NCI-H526 treated with DMSO at 0.1 percent for 48 hours (cell line): ENCODE data around the gene OPN4.

Source experiments
- DNase-seq: peaks from one replicate; lab custom pipeline; 2025; lab: John Stamatoyannopoulos, UW

OPN4 gene

GRCh38 chr10:86662186-86663045, 8.1 kb downstream of the OPN4 start:
- DNase-seq, result no peak

GRCh38 chr10:86663046-86663345, 8.6 kb downstream of the OPN4 start:
- no peak for DNase-seq

DNA sequence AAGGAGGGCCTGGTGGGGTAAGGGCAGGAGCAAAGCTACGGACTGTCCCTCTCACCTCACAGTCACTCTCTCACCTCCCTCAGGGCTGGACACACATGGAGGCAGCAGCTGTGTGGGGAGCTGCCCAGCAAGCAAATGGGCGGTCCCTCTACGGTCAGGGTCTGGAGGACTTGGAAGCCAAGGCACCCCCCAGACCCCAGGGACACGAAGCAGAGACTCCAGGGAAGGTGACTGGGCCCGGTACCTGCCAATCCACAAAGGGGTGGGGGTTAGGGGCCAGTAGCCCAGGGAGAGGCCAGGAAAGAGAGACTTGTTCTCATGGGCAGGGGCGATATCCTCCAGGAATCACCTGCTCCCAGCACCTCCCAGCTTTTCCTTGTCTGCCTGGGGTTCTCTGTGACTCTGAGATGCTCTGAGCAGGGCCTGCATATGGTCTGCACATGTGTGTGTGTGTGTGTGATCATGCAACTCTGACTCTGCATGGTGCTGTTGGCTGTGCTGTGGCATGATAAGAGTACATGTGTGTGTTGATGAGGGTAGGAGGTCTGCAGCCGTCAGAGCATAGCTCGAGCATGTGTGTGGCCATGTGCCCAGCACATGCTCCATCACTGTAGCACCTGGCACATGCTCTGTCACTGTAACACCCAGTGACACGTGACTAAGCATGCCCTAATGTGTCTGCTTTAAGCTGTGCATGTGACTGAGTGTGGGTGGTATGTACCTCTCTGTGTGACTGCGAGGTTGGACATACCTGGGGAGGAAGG, 9.4 kb downstream of the OPN4 start:
- no peak for DNase-seq

GRCh38 chr10:86664341-86665217, 10.2 kb downstream of the OPN4 start:
- no peak for DNase-seq

DNA sequence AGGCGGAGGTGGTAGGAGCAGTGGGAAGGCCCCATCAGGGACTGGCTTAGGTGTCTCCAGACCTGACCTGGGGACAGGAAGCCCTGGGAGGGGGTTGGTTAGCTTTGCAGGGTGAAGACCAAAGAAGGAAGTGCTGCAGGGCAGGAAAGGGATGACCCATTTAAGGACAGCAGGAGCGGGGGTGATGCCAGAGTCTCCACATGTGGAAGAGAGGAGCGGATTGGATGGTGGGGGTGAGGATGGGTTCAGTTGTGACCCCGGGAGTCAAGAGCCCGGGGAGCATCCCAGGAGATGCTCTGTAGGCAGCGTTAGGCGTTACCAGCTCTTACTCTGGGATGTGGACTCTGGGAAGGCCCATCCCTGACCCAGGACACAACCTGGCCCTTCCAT, 10.9 kb downstream of the OPN4 start:
- DNase-seq, result no peak

DNA sequence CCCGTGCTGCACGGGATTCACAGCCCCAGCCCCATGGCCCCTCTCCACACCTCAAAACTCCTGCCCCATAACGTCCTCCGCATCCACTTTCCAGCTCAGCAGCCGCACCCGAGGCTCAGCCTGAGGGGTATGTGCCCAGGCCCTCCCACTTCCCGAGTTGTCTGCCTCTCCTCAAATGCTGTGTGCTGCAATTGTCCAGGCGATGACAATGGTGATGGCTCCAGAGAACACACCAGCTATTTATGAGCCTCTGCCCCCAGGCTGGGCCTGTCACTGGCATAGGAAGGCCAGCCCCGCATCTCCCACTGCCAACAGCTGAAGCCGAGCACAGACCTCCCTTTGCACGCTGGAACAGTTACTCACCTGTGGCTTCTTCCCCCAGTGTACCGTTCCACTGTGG, 11.5 kb downstream of the OPN4 start:
- no peak for DNase-seq

GRCh38 chr10:86666538-86666937, 12.2 kb downstream of the OPN4 start:
- DNase-seq, result no peak

GRCh38 chr10:86667421-86668181, 13.3 kb downstream of the OPN4 start:
- no peak for DNase-seq

- DNase-seq, result peak; percentile 75
Observed at GRCh38 chr10:86668297-86669165, 14.2 kb downstream of the OPN4 start, which contains the start of gene LDB3. Gene LDB3 (plus strand): TSS chr10:86668511. CDS start chr10:86668692, 181 bp downstream.

DNA sequence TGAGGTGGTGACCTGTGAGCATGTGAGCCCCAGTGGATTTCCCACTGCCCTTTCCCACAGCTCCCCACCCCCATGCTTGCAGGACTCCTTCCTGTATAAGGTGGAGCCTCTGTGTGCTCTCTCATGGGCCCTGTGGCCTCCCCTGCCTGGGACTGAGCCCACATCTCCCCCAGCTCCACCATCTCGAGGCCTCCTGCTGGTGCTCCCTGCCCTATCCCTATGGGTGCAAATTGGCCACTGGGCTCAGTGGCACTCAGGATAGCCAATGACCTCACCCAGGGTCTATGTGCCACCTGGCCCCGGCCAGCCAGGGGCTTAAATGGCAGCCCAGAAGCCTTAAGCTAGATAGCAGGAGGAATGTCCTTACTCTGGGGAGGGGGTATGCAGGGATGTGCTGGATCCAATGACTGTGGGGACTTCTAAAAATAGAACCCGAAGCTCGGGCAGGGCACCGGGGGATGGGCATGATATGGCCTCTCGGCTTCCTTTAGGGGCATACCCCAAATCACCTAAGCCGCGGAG, 16.0 kb downstream of the OPN4 start:
- DNase-seq, result no peak

- DNase-seq, result no peak
Observed at GRCh38 chr10:86670876-86671275, 16.5 kb downstream of the OPN4 start.

- DNase-seq, result no peak
Observed at GRCh38 chr10:86671419-86671818, 17.1 kb downstream of the OPN4 start.

GRCh38 chr10:86671985-86672710, 17.8 kb downstream of the OPN4 start:
- DNase-seq, result no peak

GRCh38 chr10:86673216-86673826, 19.0 kb downstream of the OPN4 start:
- peak; percentile 30 for DNase-seq

DNA sequence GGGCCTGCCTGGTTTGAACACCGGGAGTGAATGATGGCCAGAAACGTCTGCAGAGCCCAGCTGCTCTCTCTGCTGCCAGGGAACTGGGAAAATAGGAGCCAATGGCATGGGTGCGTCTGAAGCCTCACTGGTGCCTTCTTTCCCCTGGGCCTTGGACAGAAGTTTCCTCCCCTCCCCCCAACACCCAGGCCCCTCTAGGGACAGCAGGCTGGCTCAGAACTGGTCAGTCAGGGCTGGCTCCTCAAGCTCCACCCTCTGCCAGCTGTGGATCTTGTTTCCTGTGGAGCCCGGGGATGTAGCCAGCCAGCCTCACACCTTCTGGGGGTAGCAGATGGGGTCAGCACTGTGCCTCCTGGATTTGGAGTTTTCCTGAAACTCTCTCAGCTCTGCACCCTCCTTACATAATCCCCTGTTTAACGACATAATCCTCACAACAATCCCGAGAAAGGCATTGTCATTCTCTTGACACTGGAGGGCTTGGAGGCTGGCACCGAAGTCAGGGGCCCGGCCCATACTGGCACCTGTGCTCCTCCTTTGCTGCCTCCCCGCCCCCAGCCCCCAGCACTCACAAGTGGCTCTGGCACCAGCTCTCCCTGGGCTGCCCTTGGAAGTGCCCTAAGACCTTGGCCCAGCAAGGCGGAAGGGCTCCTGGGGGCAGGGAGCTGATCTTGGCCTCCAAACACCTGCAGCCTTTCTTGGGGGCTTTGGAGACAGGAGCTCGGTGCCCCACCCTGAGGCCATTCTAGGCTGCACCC, 19.7 kb downstream of the OPN4 start:
- peak; percentile 30 for DNase-seq

GRCh38 chr10:86674912-86675311, 20.6 kb downstream of the OPN4 start:
- no peak for DNase-seq

- no peak for DNase-seq
Observed at GRCh38 chr10:86677374-86677773, 23.0 kb downstream of the OPN4 start.

GRCh38 chr10:86678999-86679792, 24.8 kb downstream of the OPN4 start:
- no peak for DNase-seq
